Endothelial cell of umbilical vein (primary cell): ENCODE data around the gene CNR2.

ENCODE experiments used
- CTCF ChIP-seq, 2 donors: IDR thresholded peaks; 1 replicate in 1 of 2; 2 replicates in 1 of 2; pipeline ENCODE4 v1.5.1; 2011; ENCODE audit warnings: low read length in 2 of 2, mild to moderate bottlenecking in 2 of 2, moderate library complexity in 2 of 2, control low read depth in 1 of 2, inconsistent platforms in 1 of 2, low read depth in 1 of 2; ENCODE audit not compliant: insufficient read depth in 1 of 2; ENCODE audit errors: extremely low read depth in 1 of 2
- EZH2 ChIP-seq: IDR thresholded peaks from 2 replicates; pipeline ENCODE4 v1.6.1; 2012; ENCODE audit warnings: borderline replicate concordance, low read depth, mild to moderate bottlenecking, moderate library complexity, low read length, inconsistent platforms; ENCODE audit not compliant: severe bottlenecking
- FOS ChIP-seq: IDR thresholded peaks from 2 replicates; pipeline ENCODE4 v1.6.1; 2011; ENCODE audit warnings: mild to moderate bottlenecking, low read length, moderate library complexity, borderline replicate concordance; ENCODE audit not compliant: insufficient read depth
- GATA2 ChIP-seq: IDR thresholded peaks from 2 replicates; pipeline ENCODE4 v1.7.0; 2011; ENCODE audit warnings: low read depth, mild to moderate bottlenecking, moderate library complexity, mixed read lengths, low read length; ENCODE audit not compliant: insufficient read length, insufficient read depth
- JUN ChIP-seq: IDR thresholded peaks from 2 replicates; pipeline ENCODE4 v1.6.1; 2011; ENCODE audit warnings: borderline replicate concordance, low read depth; ENCODE audit not compliant: insufficient read length, insufficient read depth
- MAX ChIP-seq: IDR thresholded peaks from 2 replicates; pipeline ENCODE4 v1.6.1; 2011; ENCODE audit not compliant: insufficient read depth, insufficient read length
- MYC ChIP-seq: IDR thresholded peaks from one replicate; pipeline ENCODE4 v1.6.1; 2011; ENCODE audit warnings: mild to moderate bottlenecking, low read depth, low read length
- POLR2A ChIP-seq: IDR thresholded peaks from 2 replicates; pipeline ENCODE4 v1.6.1; 2012; ENCODE audit warnings: low read depth, mild to moderate bottlenecking, control low read depth, low read length
- POLR2AphosphoS5 ChIP-seq: IDR thresholded peaks from 2 replicates; pipeline ENCODE4 v1.6.1; 2012; ENCODE audit warnings: low read depth, mild to moderate bottlenecking, control low read depth, low read length, moderate library complexity; ENCODE audit not compliant: insufficient read depth

- TF ChIP-seq EZH2, result no peak
- TF ChIP-seq POLR2A, result no peak
- TF ChIP-seq CTCF (IDR thresholded peaks at IDR 0.05; ENCODE audit: extremely low read depth in 1 of 2, insufficient read depth in 1 of 2, low read depth in 1 of 2, low read length in 2 of 2), result no peak
- TF ChIP-seq POLR2AphosphoS5, result no peak
- TF ChIP-seq MYC, result no peak
- no peak for TF ChIP-seq MAX
- TF ChIP-seq JUN, result no peak
- no peak for TF ChIP-seq FOS
- TF ChIP-seq GATA2, result no peak
Observed at GRCh38 chr1:23960291-23961020, 47.3 kb upstream of the CNR2 start.
